Measurements from ENCODE around the gene MSH4.
"Not testable (repeated sequence)": the region's sequence is repeated elsewhere in the genome, so short reads cannot be mapped to it uniquely, and the experiment has no call there.

MSH4 gene

GRCh38 chr1:75943037-75943436 is 146.4 kb downstream of the MSH4 start:
- not testable (repeated sequence) for DNase-seq (ENCODE audit: low read depth)

- DNase-seq (ENCODE audit: low read depth), result no peak
Observed at GRCh38 chr1:75950176-75950575, 153.5 kb downstream of the MSH4 start.

- no peak for DNase-seq (ENCODE audit: low read depth)
Observed at GRCh38 chr1:75952016-75952415, 155.3 kb downstream of the MSH4 start.

GRCh38 chr1:75953461-75953860 is 156.8 kb downstream of the MSH4 start:
- no peak for DNase-seq (ENCODE audit: low read depth)

- no peak for DNase-seq (ENCODE audit: low read depth)
Observed at GRCh38 chr1:75954586-75954985, 157.9 kb downstream of the MSH4 start.

All from GM04504 (cell line).